Psoas muscle (tissue), 8 donors: Measurements from ENCODE around the gene NPHS1. TPM values are rescaled to one million over a fixed set of nuclear protein-coding genes. Genes with fewer than 3 reads are reported as not detected.

Source experiments
- ATAC-seq, 4 donors: fragments of 200-7000 bp; cut with Tn5 transposase; one replicate each; pipeline ENCODE4 v1.9.1; 2020; ENCODE audit warnings: moderate library complexity in 3 of 4, mild to moderate bottlenecking in 2 of 4
- DNase-seq, 2 donors: peaks; one replicate each; pipeline ENCODE4 v3.0.0-alpha.2; 2020
- H3K27ac ChIP-seq: fragments of 200-600 bp; one replicate; pipeline ENCODE4 v1.8.0; 2022
- H3K27me3 ChIP-seq, 3 donors: fragments of 200-600 bp in 1 of 3; one replicate each; pipeline versions ENCODE4 v1.6.1 to v1.8.0; 2013 to 2022; ENCODE audit warnings: low read length in 2 of 3, mild to moderate bottlenecking in 2 of 3, moderate library complexity in 1 of 3; ENCODE audit not compliant: insufficient read depth in 3 of 3
- H3K36me3 ChIP-seq, 2 donors: fragments of 200-600 bp in 1 of 2; one replicate each; pipeline versions ENCODE4 v1.6.1 to v1.8.0; 2013 to 2022; ENCODE audit warnings: low read depth in 1 of 2, mild to moderate bottlenecking in 1 of 2, moderate library complexity in 1 of 2; ENCODE audit not compliant: insufficient read depth in 1 of 2
- H3K4me1 ChIP-seq: fragments of 200-600 bp; one replicate; pipeline ENCODE4 v1.8.0; 2022
- H3K4me3 ChIP-seq: fragments of 200-600 bp; one replicate; pipeline ENCODE4 v1.8.0; 2022; ENCODE audit warnings: mild to moderate bottlenecking
- H3K9me3 ChIP-seq: fragments of 200-600 bp; one replicate; pipeline ENCODE4 v1.8.0; 2022
- WGBS, 3 donors: extraction: QIAGEN DNeasy Blood & Tissue Kit; methylation state at CpG; one replicate each; pipeline versions ENCODE4 v1.1.6 to v1.1.7; 2013; 5-methylcytosine and 5-hydroxymethylcytosine counted together
- intact Hi-C, 2 donors: fragments of 100-400 bp; cut with DNase I; formaldehyde crosslinking; loops; one replicate each; pipeline versions ENCODE4 v1.11.0 to v1.14.2; 2022
- polyA plus RNA-seq, 3 donors: library from polyadenylated mRNA; stranded (reverse); fragments of 200-250 nt; gene quantifications; one replicate each; pipeline ENCODE4 v1.2.3, GENCODE V29; 2013
- total RNA-seq, 4 donors: library from RNA; stranded (reverse); fragmentation: NEBNext Ultra II Directional in 2 of 4; extraction: Animal tissue kit (Norgen Biotek cat#: 25700) in 2 of 4; gene quantifications; one replicate each; pipeline versions ENCODE4 v1.2.1 to v1.2.4, GENCODE V29; 2021 to 2023
- TF ChIP-seq, protein P1 (sequence below): fragments of 200-600 bp; IDR thresholded peaks from one replicate; pipeline ENCODE4 v1.8.0; 2022; ENCODE audit warnings: antibody characterized with exemption
- donor health status: healthy with polysubstance abuse.
- donor health status: DM: no; HTN: no; CAD: no; lungs with moderate emphysema.
- donor health status: Bipolar disorder and iron deficiency.
- donor health status: healthy.
- donor health status: DM: yes; HTN: yes; CAD: no.
- donor health status: DM: no; HTN: no; CAD: no.
- donor health status: DM: no; HTN: no; CAD: no.
- donor health status: DM: yes; HTN: yes; CAD: no.

The NPHS1 gene
- total and polyA plus RNA-seq, 7 donors = not detected

- 89 to 94% (median 91%) methylated on average over 5 of the region's 5 CpGs for WGBS, 3 donors
- Histone ChIP-seq H3K9me3 (no peaks in the 10 kb centered on the region), H3K4me1 (no peaks in the 10 kb centered on the region), H3K4me3 (no peak overlapping the region), H3K36me3 (peaks cover 0 to 35% of the 10 kb centered on the region in 2 donors), H3K27me3 (no peaks in the 10 kb centered on the region), H3K27ac (no peak overlapping the region)
- DNase-seq (no peak), ATAC-seq (no peak)
- TF ChIP-seq, protein P1, sequence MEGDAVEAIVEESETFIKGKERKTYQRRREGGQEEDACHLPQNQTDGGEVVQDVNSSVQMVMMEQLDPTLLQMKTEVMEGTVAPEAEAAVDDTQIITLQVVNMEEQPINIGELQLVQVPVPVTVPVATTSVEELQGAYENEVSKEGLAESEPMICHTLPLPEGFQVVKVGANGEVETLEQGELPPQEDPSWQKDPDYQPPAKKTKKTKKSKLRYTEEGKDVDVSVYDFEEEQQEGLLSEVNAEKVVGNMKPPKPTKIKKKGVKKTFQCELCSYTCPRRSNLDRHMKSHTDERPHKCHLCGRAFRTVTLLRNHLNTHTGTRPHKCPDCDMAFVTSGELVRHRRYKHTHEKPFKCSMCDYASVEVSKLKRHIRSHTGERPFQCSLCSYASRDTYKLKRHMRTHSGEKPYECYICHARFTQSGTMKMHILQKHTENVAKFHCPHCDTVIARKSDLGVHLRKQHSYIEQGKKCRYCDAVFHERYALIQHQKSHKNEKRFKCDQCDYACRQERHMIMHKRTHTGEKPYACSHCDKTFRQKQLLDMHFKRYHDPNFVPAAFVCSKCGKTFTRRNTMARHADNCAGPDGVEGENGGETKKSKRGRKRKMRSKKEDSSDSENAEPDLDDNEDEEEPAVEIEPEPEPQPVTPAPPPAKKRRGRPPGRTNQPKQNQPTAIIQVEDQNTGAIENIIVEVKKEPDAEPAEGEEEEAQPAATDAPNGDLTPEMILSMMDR = no peak
- intact Hi-C loops = no loop called here
These were observed 34.9 kb upstream of the NPHS1 start for GRCh38 chr19:35887197-35887596.

DNA sequence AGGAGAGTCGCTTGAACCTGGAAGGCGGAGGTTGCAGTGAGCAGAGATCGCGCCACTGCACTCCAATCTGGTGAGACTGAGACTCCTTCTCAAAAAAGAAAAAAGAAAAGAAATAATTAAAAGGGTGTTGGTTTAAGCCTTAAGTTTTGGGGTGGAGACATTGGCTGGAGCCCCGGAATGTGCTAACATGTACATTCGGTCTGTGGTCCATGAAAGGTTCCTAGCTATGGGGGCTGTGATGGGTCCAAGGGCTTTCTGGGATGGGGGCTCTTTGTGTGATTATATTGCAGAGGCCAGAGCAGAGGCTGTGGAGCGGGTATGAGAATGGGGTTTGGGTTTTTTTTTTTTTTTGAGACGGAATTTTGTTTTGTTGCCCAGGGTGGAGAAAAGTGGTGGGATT is 33.6 kb upstream of the NPHS1 start:
- ATAC-seq = no peak
- WGBS, 3 donors = 90 to 93% (median 93%) methylated on average over 7 to 8 of the region's 8 CpGs
- H3K9me3 ChIP-seq = no peaks in the 10 kb centered on the region
- TF ChIP-seq, protein P1 = no peak
- H3K36me3 ChIP-seq = peaks cover 0 to 33% of the 10 kb centered on the region in 2 donors
- no peak overlapping the region for H3K4me3 ChIP-seq
- H3K27me3 ChIP-seq = peaks cover 0 to 1% (median 0%) of the 10 kb centered on the region in 3 donors
- no peak overlapping the region for H3K27ac ChIP-seq
- DNase-seq = no peak
- intact Hi-C loops = no loop called here
- H3K4me1 ChIP-seq = no peaks in the 10 kb centered on the region

- no peak for DNase-seq
- no peaks in the 10 kb centered on the region for H3K4me1 ChIP-seq
- no peak for ATAC-seq
- intact Hi-C loops = no loop called here
- WGBS, 3 donors = 87 to 94% (median 91%) methylated on average over 6 of the region's 6 CpGs
- TF ChIP-seq, protein P1 = no peak
- H3K27ac ChIP-seq = no peak overlapping the region
- peaks cover 0 to 29% of the 10 kb centered on the region in 2 donors for H3K36me3 ChIP-seq
- peaks cover 0 to 3% (median 0%) of the 10 kb centered on the region in 3 donors for H3K27me3 ChIP-seq
- no peaks in the 10 kb centered on the region for H3K9me3 ChIP-seq
- H3K4me3 ChIP-seq = no peak overlapping the region
These were observed 33.0 kb upstream of the NPHS1 start for GRCh38 chr19:35885225-35885738.

GRCh38 chr19:35883882-35884281 is 31.6 kb upstream of the NPHS1 start:
- no peak overlapping the region for H3K4me3 ChIP-seq
- peaks cover 0 to 17% of the 10 kb centered on the region in 2 donors for H3K36me3 ChIP-seq
- WGBS, 3 donors = 53 to 69% (median 58%) methylated on average over 2 of the region's 2 CpGs
- ATAC-seq (no peak), DNase-seq (no peak)
- no peak overlapping the region for H3K27ac ChIP-seq
- intact Hi-C loops = no loop called here
- no peaks in the 10 kb centered on the region for H3K4me1 ChIP-seq
- TF ChIP-seq, protein P1 = no peak
- H3K27me3 ChIP-seq = peaks cover 0 to 7% (median 0%) of the 10 kb centered on the region in 3 donors
- H3K9me3 ChIP-seq = no peaks in the 10 kb centered on the region
